HL-60 (cell line): ENCODE data around the gene TAX1BP1.

Experiments
- DNase-seq, 2 experiments: peaks; one replicate each; pipeline ENCODE4 v3.0.0-alpha.2; 2010 to 2020; ENCODE audit warnings: low read depth in 1 of 2, low spot score in 1 of 2
- H3K27ac ChIP-seq: fragments of 250-450 bp; sonication (Bioruptor Pico); replicated peaks from 2 replicates; pipeline ENCODE4 v1.5.1; 2020; ENCODE audit warnings: mild to moderate bottlenecking, moderate library complexity
- H3K27me3 ChIP-seq: fragments of 250-450 bp; sonication (Bioruptor Pico); 2 replicates; pipeline ENCODE4 v1.5.1; 2021; ENCODE audit warnings: mild to moderate bottlenecking, moderate library complexity; ENCODE audit not compliant: insufficient read depth, poor library complexity, severe bottlenecking
- H3K4me3 ChIP-seq: replicated peaks from 2 replicates; pipeline ENCODE4 v1.5.1; 2011; ENCODE audit warnings: mild to moderate bottlenecking, control low read depth, low read length; ENCODE audit not compliant: insufficient read depth
- CTCF ChIP-seq: IDR thresholded peaks from one replicate; pipeline ENCODE4 v1.5.1; 2011; ENCODE audit warnings: low read length, control low read depth, inconsistent platforms; ENCODE audit not compliant: insufficient read depth
- GABPA ChIP-seq: IDR thresholded peaks from 2 replicates; pipeline ENCODE4 v1.6.1; 2012; ENCODE audit warnings: low read depth
- POLR2AphosphoS5 ChIP-seq: IDR thresholded peaks from 2 replicates; pipeline ENCODE4 v1.6.1; 2012; ENCODE audit warnings: low read depth
- REST ChIP-seq: IDR thresholded peaks from 2 replicates; pipeline ENCODE4 v1.6.1; 2012; ENCODE audit warnings: low read depth; ENCODE audit not compliant: insufficient replicate concordance
- SPI1 ChIP-seq: IDR thresholded peaks from 2 replicates; pipeline ENCODE4 v1.6.1; 2012; ENCODE audit warnings: low read depth, mild to moderate bottlenecking, borderline replicate concordance

The TAX1BP1 gene

GRCh38 chr7:27876756-27877155, 136.8 kb downstream of the TAX1BP1 start:
- H3K4me3 ChIP-seq = no peak overlapping the region
- H3K27me3 ChIP-seq = no peaks in the 10 kb centered on the region
- no peak for DNase-seq
- TF ChIP-seq SPI1 (no peak), POLR2AphosphoS5 (no peak), CTCF (no peak), REST (no peak), GABPA (no peak)
- no peak overlapping the region for H3K27ac ChIP-seq
